TTC549 (cell line): ENCODE measurements around the gene ZMIZ1.

Experiments
- FAIRE-seq: peaks from 2 replicates; lab custom pipeline; 2012; peaks lifted over from hg19 to GRCh38; lab: Jason Lieb, UNC

Gene ZMIZ1

GRCh38 chr10:79156334-79157274 is 87.8 kb downstream of the ZMIZ1 start:
- no peak for FAIRE-seq

GRCh38 chr10:79158004-79158340 is 89.2 kb downstream of the ZMIZ1 start:
- no peak for FAIRE-seq

GRCh38 chr10:79158402-79159097 is 89.8 kb downstream of the ZMIZ1 start:
- no peak for FAIRE-seq

- no peak for FAIRE-seq
Observed at GRCh38 chr10:79159141-79159651, 90.4 kb downstream of the ZMIZ1 start.

- no peak for FAIRE-seq
Observed at GRCh38 chr10:79159785-79160184, 91.0 kb downstream of the ZMIZ1 start.

GRCh38 chr10:79160191-79160590 is 91.4 kb downstream of the ZMIZ1 start:
- FAIRE-seq, result no peak

- FAIRE-seq, result no peak
Observed at GRCh38 chr10:79161557-79161956, 92.8 kb downstream of the ZMIZ1 start.

- FAIRE-seq, result no peak
Observed at GRCh38 chr10:79162022-79162421, 93.3 kb downstream of the ZMIZ1 start.

- no peak for FAIRE-seq
Observed at GRCh38 chr10:79162861-79163665, 94.3 kb downstream of the ZMIZ1 start.

- no peak for FAIRE-seq
Observed at GRCh38 chr10:79163666-79163975, 94.9 kb downstream of the ZMIZ1 start.

- no peak for FAIRE-seq
Observed at GRCh38 chr10:79164075-79164474, 95.3 kb downstream of the ZMIZ1 start.

GRCh38 chr10:79165070-79165778 is 96.5 kb downstream of the ZMIZ1 start:
- no peak for FAIRE-seq

- no peak for FAIRE-seq
Observed at GRCh38 chr10:79166312-79166721, 97.6 kb downstream of the ZMIZ1 start.

GRCh38 chr10:79166741-79167140 is 98.0 kb downstream of the ZMIZ1 start:
- FAIRE-seq, result no peak

- FAIRE-seq, result no peak
Observed at GRCh38 chr10:79167537-79167936, 98.8 kb downstream of the ZMIZ1 start.

- no peak for FAIRE-seq
Observed at GRCh38 chr10:79168210-79168609, 99.4 kb downstream of the ZMIZ1 start.

GRCh38 chr10:79170226-79170752 is 101.5 kb downstream of the ZMIZ1 start:
- no peak for FAIRE-seq

- no peak for FAIRE-seq
Observed at GRCh38 chr10:79170993-79171392, 102.2 kb downstream of the ZMIZ1 start.

- FAIRE-seq, result no peak
Observed at GRCh38 chr10:79171504-79171903, 102.7 kb downstream of the ZMIZ1 start.

GRCh38 chr10:79172881-79173280 is 104.1 kb downstream of the ZMIZ1 start:
- no peak for FAIRE-seq

- no peak for FAIRE-seq
Observed at GRCh38 chr10:79173582-79174262, 105.0 kb downstream of the ZMIZ1 start.
